ENCODE measurements around the gene STX18.

STX18 gene

DNA sequence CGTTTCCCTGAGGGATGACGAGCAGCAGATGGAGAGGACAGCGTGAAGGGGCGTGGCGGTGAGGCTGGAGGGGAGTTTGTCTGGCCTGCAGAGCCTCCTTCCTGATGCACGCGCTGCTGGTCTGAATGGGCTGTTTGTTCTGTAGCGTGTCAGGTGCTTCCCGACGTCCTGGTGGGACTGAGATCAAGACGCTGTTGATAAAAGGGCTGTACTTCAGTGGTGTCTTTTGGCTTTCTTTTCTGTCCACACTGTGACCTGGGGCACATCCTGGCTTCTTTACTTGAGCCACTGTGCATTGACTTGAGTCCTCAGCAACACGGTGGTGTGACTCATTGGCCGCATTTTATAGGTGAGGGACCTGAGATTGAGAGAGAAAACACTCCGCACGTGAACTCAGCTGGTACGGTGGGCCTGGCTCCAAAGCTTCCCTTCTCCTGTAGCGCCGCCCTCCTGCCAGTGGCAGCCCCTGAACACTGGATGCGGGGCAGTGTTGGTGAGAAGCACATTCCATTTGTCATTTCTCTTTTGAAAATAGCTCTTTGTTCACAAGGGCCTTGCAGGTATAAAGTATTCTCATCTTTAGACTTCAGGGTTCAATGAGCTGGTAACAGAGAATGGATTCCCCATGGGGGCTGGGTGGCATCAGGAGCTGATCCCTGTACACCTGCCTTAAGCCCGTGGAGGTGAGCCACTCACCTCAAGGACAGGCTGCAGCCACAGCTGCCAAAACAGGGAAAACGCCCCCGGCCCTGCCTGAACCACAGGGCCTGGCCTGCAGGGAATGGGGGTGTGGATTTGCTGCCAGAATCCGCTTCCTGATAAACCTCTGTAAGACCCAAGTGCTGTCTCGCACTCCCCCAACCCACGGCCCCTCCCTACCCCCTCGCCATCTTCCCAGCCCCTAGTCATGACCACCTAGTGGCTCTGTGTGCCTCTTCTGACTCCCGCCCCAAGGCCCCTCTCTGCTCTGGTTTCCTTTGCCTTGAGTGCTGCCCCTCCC, 125.7 kb downstream of the STX18 start:
- DNase-seq = no peak

DNA sequence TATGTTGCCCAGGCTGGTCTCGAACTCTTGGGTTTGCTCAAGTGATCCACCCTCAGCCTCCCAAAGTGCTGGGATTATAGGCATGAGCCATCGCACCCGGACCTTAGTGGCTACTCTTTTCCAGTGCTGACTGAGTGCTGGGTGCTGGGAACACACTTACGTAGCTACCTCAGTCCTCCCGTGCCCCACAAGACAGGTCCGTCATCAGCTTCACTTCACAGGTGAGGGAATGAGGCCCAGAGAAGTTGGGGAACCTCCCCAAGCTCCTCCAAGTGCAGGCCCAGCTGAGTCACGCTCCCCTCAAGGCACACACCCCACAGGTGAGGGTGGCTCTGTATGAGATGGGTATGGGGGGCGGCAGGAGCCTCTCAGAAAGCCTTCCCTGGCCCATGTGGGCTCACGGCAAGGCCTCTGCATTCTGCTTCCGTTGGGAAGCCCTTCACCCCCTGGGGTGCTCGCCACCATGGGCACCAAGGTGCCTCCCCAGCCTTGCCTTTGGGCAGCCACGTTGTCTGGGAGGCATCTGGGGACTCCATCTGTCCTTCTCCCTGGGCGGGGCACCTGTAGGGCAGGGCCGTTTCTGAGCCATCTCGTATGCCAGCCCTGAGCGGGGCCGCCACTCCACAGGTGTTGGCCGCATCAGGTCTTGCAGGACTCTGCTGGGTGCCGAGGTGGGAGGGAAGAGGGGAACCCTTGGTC, 126.6 kb downstream of the STX18 start:
- no peak for DNase-seq

DNA sequence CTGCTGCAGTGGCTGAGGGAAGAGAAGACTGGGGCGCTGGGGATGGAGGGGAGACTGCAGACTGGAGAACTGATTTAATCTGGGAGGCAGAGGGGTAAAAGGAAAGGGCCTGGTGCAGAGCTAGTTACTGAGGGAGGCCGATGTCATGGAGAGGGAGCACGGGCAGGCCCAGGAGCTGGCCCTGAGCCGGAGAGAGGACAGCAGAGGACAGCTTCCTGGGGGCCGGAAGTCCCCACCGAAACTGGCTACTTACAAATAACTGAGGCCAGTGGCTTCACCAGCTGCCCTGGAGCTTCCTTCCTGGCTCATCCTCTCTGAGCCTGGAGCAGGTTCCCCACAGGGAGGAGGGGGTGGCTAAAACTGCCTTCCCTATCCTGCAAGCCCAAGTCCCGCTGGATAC, 128.0 kb downstream of the STX18 start:
- DNase-seq = no peak

DNA sequence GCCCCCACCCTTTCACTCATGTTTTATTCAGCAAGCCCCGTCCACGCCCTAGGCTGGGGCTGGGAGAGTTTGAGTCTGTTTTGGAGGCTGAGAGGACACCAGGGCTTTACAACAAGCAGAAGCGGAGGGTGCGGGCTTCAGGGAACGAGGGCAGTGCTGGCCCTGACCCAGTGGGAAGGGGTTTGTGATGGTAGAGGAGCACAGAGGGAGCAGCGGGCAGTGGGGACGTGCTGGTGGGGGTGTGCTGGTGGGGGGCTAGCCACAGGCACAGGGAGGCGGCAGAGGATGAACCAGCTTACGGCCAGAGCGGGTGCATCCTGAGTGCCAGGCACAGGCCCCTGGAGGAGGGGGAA, 128.5 kb downstream of the STX18 start:
- no peak for DNase-seq

DNA sequence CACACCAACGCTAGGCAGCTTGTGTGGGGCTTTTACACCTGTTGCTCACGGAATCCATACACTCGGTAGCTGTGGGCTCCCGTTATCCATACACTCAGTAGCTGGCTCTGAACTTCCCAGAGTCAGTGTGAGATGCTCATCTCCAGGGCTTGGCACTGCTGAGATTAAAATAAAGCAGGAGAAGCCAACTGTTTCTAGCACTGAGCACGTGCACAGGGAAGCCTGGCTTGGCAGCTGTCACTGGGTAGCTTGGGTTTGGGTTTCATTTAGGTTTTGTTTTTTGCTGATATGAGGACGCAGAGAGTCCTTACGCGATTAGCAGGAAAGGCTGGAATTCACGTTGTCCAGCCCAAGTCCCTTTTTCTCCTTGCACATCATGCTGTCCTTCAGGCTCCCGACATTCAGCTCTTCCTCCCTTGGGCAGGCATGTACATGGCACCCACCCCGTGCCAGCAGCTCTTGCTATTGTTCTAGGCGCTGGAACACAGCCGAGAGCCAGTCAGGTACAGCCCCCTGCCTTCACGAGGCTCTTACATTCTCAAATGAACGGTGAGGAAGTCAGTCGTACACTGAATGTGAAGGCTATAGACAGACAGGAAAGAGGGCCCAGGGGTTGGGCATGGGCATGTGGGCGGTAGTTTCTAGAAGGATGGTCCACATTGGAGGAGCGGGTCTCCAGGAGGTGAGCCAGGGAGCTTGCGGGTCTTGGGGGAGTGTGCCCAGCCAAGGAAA, 129.0 kb downstream of the STX18 start:
- DNase-seq = no peak

DNA sequence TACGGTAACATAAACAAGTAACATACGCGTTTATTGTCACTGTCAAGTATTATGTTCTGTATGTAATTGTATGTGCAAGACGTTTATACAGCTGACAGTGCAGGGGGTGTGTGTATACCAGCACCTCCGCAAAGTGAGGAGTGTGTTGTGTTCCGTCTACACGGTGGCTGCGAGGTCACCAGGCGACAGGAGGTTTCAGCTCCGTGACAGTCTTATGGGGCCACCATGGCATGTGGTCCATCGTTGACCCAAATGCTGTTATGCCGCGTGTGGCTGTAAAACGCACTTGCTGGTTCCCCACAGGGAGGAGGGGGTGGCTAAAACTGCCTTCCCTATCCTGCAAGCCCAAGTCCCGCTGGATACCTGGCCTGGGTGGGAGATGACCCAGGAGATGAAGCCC, 129.9 kb downstream of the STX18 start:
- DNase-seq = no peak

DNA sequence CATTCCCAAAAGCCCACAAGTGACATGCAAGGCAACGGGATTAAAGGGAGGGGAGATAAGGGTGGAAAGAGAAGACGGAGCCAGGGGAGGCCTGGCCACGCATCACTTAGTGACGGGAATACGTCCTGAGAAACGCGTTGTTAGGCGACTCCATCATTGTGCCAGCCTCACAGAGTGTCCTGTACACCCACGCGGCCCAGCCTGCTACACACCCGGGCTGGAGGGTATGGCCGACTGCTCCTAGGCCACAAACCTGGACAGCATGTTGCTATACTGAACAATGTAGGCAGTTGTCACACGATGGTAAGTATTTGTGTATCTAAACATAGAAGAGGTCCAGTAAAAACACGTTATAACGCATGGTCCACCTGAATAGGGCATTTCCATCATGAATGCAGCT, 131.6 kb downstream of the STX18 start:
- no peak for DNase-seq

DNA sequence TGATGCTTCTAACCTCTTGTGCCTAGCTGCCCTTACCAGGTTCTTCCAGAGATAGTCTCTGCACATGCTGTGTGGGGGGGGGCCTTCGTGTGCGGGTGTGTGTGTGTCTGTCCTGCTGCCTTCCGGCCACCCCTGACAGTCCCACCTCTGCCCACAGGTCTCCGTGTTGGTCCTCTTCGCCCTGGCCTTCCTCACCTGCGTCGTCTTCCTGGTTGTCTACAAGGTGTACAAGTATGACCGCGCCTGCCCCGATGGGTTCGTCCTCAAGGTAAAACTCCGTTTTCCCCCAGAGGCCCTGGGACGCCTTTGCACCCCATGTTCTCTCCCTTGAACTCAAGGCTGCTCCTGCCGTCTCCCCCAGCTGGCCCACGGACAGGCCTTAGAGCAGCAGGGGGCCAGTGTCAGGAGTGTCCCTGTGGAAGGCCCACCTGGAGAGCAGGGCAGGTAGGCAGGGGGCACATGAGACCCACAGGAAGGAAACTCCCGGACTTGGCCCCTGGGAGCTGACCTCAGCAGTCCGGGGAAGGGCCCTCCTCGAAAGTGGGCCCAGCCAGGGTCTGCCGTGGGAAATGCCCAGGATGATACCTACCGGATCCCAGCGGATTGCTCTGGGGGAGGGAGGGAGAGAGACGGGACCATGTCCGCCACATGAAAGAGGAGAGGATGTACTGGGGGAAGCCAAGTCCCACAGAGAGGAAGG, 132.3 kb downstream of the STX18 start:
- no peak for DNase-seq

DNA sequence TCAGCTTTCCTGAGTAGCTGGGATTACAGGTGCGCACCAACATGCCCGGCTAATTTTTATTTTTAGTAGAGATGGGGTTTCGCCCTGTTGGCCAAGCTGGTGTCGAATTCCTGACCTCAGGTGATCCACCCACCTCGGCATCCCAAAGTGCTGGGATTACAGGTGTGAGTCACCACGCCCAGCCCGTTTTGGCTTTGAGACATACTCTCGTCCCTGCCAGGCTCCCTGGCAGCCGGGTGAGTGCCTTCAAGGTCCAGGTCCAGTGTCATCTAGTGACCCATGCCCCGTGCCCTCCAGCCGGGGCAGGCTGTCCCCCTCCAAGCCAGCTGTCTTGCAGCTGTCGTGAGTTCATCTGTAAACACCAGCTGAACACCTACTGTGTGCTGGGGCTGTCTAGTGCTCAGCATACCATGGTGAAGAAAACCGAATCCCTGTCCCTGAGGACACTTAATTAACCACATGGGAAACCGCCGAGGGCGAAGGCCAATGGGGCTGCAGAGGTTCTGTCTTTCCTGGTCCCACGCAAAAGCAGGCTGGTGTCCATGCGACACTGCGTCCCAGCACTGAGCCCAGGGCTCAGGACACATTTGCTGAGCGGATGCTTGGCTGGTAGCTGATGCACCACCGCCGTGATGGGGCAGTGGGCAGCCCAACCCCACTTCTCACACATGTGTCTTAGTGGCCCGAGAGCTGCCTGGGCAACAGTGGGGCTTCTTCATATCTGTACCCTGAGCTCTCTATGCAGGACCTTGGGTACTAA, 133.1 kb downstream of the STX18 start:
- no peak for DNase-seq

DNA sequence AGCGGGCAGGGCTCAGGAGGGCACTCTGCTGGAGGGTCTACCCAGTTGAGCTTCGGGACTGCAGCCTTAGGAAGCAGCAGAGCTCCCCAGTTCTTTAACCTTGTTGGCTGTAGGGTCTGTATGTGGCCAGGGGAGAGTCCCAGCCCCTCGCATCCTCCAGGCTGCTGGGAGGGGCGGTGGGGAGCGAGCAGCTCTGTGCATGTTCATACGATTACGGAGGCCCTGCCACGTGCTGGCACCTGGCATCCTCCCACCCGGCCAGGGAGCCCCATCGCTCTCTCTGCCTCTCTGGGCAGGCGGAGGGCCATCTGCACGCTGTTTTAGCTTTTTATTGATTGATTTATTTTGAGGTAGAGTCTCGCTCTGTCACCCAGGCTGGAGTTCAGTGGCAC, 133.7 kb downstream of the STX18 start:
- no peak for DNase-seq

DNA sequence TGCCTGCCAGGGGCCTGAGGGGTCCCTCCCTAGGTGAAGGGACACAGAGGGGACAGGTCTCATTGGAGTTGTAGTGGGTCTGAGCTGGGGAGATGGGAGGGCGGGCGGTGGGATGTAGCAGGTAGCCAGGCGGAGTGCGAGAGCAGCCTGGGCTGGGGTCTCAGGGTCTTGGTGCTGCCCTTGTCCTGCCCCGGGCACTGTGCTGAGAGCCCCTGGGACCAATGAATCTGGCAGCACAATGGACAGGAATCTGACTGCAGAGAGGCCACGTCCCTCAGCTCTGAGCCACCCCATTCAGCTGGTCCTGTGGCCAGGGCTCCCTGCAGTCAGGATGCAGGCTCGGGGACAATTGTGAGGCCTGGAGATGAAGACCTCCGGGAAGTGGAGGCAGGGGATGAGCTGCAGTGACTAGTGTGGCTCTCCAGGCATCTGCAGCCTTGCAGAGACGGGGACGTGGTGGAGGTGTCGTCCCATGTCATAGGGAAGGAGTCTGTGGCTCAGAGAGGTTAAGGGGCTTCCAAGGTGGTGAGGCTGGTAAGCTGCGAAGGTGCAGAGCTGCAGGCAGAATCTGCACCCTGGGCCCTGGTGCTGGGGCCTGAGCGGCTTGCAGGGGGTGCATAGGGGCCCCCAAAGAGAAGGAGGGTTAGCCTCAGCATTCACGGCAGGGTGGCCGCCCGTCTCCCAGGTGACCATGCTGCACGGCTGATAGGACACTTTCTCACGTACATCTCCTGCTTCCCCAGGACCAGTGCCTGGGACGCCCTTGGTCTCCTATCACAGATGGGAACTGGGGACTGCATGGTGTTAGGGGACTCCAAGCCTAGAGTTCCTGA, 134.3 kb downstream of the STX18 start:
- DNase-seq = no peak

DNA sequence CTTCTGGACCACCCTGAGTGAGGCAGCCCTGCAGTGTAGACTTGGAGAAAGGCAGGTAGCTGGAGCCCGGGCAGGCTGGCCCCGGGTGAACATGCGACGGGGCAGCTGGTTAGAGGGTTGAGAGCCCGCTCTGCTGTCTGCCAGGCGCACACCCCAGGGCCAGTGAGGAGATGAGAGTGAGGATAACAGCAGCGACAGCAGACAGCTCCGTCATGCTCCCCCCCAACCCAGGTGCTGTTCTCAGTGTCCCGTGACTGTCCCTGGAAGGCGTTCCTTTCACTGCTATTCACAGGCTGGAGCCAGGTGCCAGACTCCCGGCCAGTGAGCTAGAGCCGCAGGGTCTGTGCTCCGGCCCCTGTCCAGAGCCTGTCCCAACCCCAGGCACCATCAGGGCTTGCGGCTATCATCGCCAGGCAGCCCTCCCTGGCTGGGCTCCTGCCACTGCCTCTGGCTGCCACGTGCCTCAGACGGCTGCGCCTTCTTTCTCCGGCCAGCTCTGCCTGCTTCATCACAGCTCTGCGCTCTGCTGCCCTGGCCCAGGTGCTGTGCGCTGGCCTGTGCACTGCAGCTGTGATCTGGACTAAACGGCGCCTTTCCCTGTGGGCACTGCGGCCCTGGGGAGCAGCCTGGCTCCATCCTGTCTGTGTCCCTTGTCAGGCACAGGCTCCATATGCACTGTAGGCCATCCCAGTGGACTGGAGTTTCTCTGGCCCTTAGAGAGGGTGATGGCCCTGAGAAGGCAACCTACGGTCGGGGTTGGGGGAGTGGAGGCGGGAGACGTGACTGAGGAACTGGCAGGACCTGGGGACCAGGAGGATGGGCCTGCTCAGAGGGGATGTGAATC, 135.2 kb downstream of the STX18 start:
- DNase-seq = no peak

DNA sequence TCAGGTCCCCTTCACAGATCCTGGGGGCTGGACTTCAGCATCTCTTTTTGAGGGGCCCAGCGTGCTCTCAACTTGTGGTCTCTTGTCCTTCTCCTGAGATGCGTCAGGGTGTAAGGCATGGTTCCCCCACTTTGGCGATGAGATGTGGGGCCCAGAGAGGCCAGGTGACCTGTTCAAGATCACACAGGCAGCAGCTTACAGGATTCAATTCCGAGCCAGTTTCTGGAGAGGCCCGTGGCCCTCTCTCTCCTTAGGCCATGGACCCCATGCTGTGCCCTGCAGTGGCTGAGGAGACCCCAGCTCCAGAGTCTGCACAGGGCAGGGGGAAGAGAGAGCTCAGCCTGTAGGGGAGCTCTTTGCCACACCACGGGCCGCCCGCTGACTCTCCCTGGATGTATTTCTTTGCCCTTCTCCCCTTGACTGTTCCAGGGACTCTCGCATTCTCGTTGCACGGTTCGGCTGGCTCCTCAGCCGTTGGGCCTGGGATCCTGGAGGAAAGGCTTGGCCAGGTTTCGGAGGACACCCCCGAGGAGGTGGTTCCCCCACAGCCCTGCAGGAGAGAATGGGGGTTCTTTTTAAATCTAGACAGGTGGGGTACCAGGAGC, 136.4 kb downstream of the STX18 start:
- DNase-seq = no peak

DNA sequence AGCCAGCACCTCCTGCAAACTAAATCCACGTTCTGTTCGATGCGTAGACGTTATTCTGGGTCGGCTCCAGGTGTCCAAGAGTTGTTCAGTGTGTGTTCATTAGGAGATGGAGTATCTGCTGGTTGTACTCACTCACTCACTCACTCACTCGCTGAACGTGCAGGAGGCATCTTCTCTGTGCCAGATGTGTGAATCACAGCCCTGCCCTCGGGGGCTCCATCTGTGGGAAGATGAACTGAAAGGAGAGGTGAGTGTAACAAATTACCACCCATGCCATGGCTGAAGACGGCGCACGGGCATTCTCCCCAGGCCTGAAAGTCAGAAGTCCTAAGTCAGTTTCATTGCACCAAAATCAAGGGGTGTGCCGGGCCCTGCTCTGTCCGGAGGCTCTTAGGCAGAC, 138.9 kb downstream of the STX18 start:
- DNase-seq = no peak

DNA sequence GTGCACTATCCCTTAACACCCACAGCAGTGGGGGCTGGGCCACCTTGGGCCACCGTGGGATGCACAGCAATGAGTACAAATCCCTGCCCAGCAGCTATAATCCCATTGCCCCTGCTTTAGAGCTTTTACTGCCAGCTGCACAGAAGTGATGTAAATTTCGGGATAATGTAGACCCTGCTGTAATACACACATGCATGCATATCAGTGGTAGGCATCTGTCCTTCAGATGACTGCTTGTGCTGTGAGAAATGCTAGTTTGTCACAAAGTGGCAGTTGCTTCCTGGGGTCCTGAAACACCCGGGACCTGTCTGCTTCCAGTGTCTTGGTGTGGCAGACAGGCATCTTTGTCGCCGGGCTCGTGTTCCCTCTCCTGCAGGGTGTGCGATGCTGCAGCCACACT, 140.8 kb downstream of the STX18 start:
- DNase-seq = no peak

DNA sequence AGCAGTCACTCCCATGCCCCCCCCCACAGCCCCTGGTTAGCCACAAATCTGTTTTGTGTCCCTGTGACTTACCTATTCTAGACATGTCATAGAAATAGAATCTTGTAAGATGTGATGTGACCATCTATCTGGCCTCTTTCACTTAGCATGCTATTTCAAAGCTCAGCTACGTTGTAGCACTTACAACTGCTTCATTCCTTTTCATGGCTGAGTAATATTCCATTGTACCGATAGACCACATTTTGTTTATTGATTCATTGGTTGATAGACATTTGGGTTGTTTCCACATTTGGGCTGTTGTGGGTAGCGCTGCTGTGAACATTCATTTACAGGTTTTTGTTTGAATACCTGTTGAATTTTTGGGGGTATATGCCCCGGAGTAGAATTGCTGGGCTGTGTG, 143.4 kb downstream of the STX18 start:
- no peak for DNase-seq

DNA sequence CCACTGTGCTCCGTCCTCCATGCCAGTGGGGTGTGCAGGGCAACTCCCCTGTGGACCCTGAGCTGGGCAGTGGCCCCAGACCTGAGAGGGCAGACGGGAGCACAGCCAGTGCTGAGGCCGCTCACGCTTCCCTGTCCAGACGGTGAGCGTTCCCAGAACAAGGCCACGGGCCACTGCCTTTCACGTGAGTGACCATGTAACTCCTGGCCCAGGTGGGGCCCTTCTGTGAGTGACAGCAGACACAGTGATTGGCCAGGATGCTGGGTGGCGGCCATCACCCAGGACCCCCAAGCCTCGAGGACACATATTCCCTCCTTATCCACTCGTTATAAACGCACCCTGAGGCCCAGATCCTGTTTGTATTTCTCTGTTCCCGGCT, 144.4 kb downstream of the STX18 start:
- no peak for DNase-seq

DNA sequence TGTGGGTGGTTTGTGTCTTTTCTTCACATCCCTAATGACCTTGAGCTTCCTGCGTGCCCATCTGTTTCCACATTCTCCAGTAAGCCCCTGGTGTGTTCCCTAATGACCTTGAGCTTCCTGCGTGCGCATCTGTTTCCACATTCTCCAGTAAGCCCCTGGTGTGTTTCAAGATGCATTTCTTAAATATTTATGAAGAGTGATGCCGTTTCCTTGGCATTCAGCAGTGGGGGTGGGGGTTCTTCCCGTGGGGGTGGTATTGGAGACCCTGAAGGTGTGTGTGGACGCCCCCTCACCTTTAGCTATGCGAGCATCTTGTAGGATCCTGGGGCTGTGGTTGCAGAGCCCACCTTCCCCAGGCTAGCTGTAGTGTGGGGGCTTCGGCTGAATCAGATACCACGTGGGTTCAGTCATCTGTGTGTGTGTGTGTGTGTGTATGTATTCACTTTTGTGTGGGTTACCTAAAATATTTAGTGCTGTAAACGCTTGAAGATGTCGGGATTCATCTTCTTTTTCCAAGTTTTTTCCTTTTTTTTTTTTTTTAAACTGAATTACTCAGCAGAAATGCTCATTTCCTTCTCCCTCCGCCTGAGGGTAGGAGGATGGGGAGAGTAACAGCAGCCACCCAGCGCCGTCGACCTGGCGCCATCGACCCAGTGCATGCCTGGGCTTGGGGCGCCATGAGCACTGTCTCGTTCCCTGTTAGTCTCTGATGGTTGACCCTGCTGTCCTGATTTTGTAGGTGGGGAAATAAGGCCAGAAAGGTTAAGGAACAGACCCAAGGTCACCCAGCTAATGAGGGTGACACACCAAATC, 145.0 kb downstream of the STX18 start:
- DNase-seq = no peak
